Measurements from ENCODE around the gene KIZ. TPM values are rescaled to one million over a fixed set of nuclear protein-coding genes. Genes with fewer than 3 reads are reported as not detected.
"Not testable (repeated sequence)": the region's sequence is repeated elsewhere in the genome, so short reads cannot be mapped to it uniquely, and the experiment has no call there.

The KIZ gene
- total RNA-seq, 1 experiment from 2014 or later, result 22.6 TPM

GRCh38 chr20:21240394-21240793 is 114.5 kb downstream of the KIZ start:
- in situ Hi-C loops (cut with HindIII; ENCODE audit: low sequenced_read_pairs), result no loop called here
- DNase-seq (ENCODE audit: low spot score), result no peak

- DNase-seq (ENCODE audit: low spot score), result no peak
These were observed 115.5 kb downstream of the KIZ start for GRCh38 chr20:21241406-21241805.

GRCh38 chr20:21243811-21244210 is 117.9 kb downstream of the KIZ start:
- DNase-seq (ENCODE audit: low spot score), result no peak
- in situ Hi-C loops (cut with HindIII; ENCODE audit: low sequenced_read_pairs), result no loop called here

More at GRCh38 chr20:21241406-21241805, 115.5 kb downstream of the KIZ start:
- in situ Hi-C loops (cut with HindIII; ENCODE audit: low sequenced_read_pairs), result no loop called here

- no peak for DNase-seq (ENCODE audit: low spot score)
- in situ Hi-C loops (cut with HindIII; ENCODE audit: low sequenced_read_pairs), result no loop called here
These were observed 118.9 kb downstream of the KIZ start for GRCh38 chr20:21244808-21245207.

- in situ Hi-C loops (cut with HindIII; ENCODE audit: low sequenced_read_pairs), result no loop called here
- no peak for DNase-seq (ENCODE audit: low spot score)
These were observed 120.3 kb downstream of the KIZ start for GRCh38 chr20:21246161-21246560.

- DNase-seq (ENCODE audit: low spot score); in situ Hi-C loops (cut with HindIII; ENCODE audit: low sequenced_read_pairs): not testable (repeated sequence)
These were observed 121.8 kb downstream of the KIZ start for GRCh38 chr20:21247603-21248095.

- in situ Hi-C loops (cut with HindIII; ENCODE audit: low sequenced_read_pairs), result no loop called here
- DNase-seq (ENCODE audit: low spot score), result no peak
These were observed 125.4 kb downstream of the KIZ start for GRCh38 chr20:21251278-21251677.

- no peak for DNase-seq (ENCODE audit: low spot score)
- in situ Hi-C loops (cut with HindIII; ENCODE audit: low sequenced_read_pairs), result no loop called here
These were observed 131.3 kb downstream of the KIZ start for GRCh38 chr20:21257192-21257591.

GRCh38 chr20:21258411-21258810 is 132.5 kb downstream of the KIZ start:
- DNase-seq (ENCODE audit: low spot score), result no peak
- in situ Hi-C loops (cut with HindIII; ENCODE audit: low sequenced_read_pairs), result no loop called here

GRCh38 chr20:21259346-21259745 is 133.5 kb downstream of the KIZ start:
- in situ Hi-C loops (cut with HindIII; ENCODE audit: low sequenced_read_pairs), result no loop called here
- no peak for DNase-seq (ENCODE audit: low spot score)

GRCh38 chr20:21262812-21263211 is 136.9 kb downstream of the KIZ start:
- in situ Hi-C loops (cut with HindIII; ENCODE audit: low sequenced_read_pairs), result no loop called here
- no peak for DNase-seq (ENCODE audit: low spot score)

GRCh38 chr20:21265261-21266190 is 139.6 kb downstream of the KIZ start:
- DNase-seq (ENCODE audit: low spot score), result peak; percentile 44
- in situ Hi-C loops (cut with HindIII; ENCODE audit: low sequenced_read_pairs), result no loop called here

GRCh38 chr20:21266191-21266536 is 140.3 kb downstream of the KIZ start:
- in situ Hi-C loops (cut with HindIII; ENCODE audit: low sequenced_read_pairs), result no loop called here

GRCh38 chr20:21269772-21270171 is 143.9 kb downstream of the KIZ start:
- in situ Hi-C loops (cut with HindIII; ENCODE audit: low sequenced_read_pairs), result no loop called here
- DNase-seq (ENCODE audit: low spot score), result no peak

More at GRCh38 chr20:21266191-21266536, 140.3 kb downstream of the KIZ start:
- no peak for DNase-seq (ENCODE audit: low spot score)

GRCh38 chr20:21270806-21271205 is 144.9 kb downstream of the KIZ start:
- no peak for DNase-seq (ENCODE audit: low spot score)
- in situ Hi-C loops (cut with HindIII; ENCODE audit: low sequenced_read_pairs), result no loop called here

- in situ Hi-C loops (cut with HindIII; ENCODE audit: low sequenced_read_pairs), result no loop called here
- DNase-seq (ENCODE audit: low spot score), result no peak
These were observed 146.4 kb downstream of the KIZ start for GRCh38 chr20:21272279-21272678.

- in situ Hi-C loops (cut with HindIII; ENCODE audit: low sequenced_read_pairs), result no loop called here
These were observed 146.8 kb downstream of the KIZ start for GRCh38 chr20:21272679-21273078.

GRCh38 chr20:21273755-21274386 is 148.0 kb downstream of the KIZ start:
- DNase-seq (ENCODE audit: low spot score), result no peak

More at GRCh38 chr20:21272679-21273078, 146.8 kb downstream of the KIZ start:
- no peak for DNase-seq (ENCODE audit: low spot score)

GRCh38 chr20:21278829-21279228 is 152.9 kb downstream of the KIZ start:
- DNase-seq (ENCODE audit: low spot score), result no peak

More at GRCh38 chr20:21273755-21274386, 148.0 kb downstream of the KIZ start:
- in situ Hi-C loops (cut with HindIII; ENCODE audit: low sequenced_read_pairs), result no loop called here

More at GRCh38 chr20:21278829-21279228, 152.9 kb downstream of the KIZ start:
- in situ Hi-C loops (cut with HindIII; ENCODE audit: low sequenced_read_pairs), result no loop called here

All from G401 (cell line).